Activated T-helper 9 cell treated with anti-CD3 and anti-CD28 coated beads, Interleukin-2, amount 50 U/mL, for 16 hours (primary cell): ENCODE data around the gene LRRC10.
"Not testable (repeated sequence)": the region's sequence is repeated elsewhere in the genome, so short reads cannot be mapped to it uniquely, and the experiment has no call there.

Experiments
- DNase-seq: peaks from one replicate; pipeline ENCODE4 v3.0.0-alpha.2; 2020; ENCODE audit warnings: low read depth

Gene LRRC10

GRCh38 chr12:69619050-69619449 lies 8.3 kb upstream of the LRRC10 start:
- DNase-seq = no peak

DNA sequence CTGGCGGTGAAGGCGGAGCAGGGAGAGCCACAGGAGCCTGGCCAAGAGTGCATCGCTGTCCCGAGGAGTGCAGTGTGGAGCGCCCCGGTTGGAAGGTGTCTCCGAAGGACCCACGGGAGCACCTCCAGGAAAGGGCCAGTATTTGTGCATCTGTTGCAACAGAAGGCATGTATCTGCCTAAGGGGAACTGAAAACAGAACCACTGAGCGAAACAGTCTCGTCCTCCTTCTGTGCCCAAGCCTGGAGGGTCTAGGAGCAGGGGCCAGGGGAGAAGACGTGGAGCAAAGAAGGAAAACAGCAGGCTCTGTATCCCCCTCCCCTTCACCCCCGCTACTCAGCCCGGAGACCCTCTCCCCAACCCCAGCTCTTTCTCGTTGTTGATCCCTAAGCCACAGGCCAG lies 5.3 kb upstream of the LRRC10 start:
- DNase-seq = no peak

DNA sequence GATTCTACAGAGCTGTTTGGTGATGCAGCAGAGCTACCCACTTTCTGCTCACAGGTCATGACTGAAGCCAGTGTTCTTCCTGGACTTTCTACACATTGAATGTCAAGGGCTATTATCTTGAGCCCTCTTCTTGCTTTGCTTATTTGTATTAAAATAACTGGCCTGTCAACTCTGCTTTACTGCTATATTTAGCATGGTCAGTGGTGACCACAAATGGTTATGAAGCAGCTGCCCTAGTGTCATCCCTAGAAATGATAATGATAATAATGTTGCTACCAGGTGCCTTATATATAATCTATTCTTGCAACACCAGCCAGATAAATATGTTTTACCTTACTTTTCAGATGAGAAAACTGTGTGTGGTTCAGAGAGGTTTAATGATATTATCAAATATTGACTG lies 2.6 kb upstream of the LRRC10 start:
- no peak for DNase-seq

GRCh38 chr12:69610126-69610525 lies 581 bp downstream of the LRRC10 start:
- no peak for DNase-seq

GRCh38 chr12:69608114-69608513 lies 2.6 kb downstream of the LRRC10 start:
- DNase-seq = no peak

DNA sequence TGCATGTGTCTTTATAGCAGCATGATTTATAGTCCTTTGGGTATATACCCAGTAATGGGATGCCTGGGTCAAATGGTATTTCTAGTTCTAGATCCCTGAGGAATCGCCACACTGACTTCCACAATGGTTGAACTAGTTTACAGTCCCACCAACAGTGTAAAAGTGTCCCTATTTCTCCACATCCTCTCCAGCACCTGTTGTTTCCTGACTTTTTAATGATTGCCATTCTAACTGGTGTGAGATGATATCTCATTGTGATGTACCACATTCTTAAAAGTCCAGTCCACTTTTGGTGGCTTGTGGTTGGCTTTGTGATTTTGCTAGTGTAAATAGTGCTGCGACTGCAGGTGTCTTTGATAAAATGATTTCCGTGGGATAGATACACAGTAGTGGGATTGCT lies 6.4 kb downstream of the LRRC10 start:
- not testable (repeated sequence) for DNase-seq

- not testable (repeated sequence) for DNase-seq
These were observed 7.2 kb downstream of the LRRC10 start for GRCh38 chr12:69603556-69603955.

DNA sequence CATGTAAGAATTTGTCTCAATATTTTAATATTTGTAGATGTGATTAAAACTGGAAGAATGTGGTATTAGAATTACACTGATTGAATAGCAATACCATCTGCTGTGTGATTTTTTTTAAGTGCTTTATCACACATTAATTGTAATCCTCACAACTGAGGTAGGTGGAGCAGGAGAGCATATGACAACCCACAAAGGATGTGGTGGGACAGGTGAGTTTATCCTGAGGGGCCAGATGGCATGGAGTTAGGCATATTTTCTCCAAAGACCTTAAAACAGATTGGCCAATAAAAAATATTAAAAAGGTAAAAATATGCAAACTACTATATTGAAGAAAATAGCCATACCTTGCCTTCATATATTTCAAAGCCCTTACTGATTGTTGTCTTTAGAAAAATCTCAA lies 7.8 kb downstream of the LRRC10 start:
- DNase-seq = no peak

- no peak for DNase-seq
These were observed 8.6 kb downstream of the LRRC10 start for GRCh38 chr12:69601962-69602685.

GRCh38 chr12:69600804-69601203 lies 9.9 kb downstream of the LRRC10 start:
- DNase-seq = no peak

DNA sequence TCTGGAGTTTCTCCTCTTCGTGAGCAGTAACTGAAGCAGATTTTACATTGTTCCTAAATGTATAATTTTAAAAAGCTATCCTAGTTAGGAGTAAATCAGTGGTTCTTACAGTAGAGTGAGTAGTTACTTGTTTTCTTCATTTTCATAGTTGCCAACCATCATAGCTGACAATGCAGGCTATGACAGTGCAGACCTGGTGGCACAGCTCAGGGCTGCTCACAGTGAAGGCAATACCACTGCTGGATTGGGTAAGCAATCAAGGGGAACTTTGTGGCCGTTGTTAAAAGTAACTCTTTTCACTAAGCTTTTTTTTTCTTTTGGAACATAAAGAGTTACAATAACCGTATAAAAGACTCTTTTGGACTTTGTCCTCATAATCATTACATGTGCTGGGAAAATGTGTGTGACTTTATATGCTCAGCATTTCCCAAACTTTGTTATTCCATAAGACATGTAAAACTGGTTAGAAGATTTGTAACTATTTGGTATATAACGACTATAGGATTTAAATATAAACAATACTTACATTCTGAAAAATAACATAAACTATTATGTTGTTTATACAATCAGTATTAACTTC lies 12.4 kb downstream of the LRRC10 start:
- no peak for DNase-seq

- DNase-seq = no peak
These were observed 15.0 kb downstream of the LRRC10 start for GRCh38 chr12:69595689-69596088.

- no peak for DNase-seq
These were observed 21.6 kb downstream of the LRRC10 start for GRCh38 chr12:69589082-69589481.

DNA sequence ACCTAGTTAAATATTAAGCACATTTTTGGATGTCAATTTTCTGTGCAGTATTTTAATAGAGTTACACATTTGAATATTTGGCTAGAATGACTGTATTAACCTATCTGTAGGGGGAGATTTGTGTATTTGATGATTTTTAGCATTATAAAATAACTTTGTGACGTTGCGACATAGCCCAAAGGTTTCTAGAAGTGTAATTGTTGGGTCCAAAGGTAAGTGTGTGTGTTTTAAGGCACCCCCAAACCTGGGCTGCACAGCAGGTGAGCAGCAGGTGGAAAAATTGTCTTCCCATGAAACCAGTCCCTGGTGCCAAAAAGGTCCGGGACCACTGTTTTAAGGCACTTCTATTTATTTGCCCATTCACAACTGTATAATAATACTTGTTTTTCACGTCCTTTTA lies 22.2 kb downstream of the LRRC10 start:
- DNase-seq = no peak

DNA sequence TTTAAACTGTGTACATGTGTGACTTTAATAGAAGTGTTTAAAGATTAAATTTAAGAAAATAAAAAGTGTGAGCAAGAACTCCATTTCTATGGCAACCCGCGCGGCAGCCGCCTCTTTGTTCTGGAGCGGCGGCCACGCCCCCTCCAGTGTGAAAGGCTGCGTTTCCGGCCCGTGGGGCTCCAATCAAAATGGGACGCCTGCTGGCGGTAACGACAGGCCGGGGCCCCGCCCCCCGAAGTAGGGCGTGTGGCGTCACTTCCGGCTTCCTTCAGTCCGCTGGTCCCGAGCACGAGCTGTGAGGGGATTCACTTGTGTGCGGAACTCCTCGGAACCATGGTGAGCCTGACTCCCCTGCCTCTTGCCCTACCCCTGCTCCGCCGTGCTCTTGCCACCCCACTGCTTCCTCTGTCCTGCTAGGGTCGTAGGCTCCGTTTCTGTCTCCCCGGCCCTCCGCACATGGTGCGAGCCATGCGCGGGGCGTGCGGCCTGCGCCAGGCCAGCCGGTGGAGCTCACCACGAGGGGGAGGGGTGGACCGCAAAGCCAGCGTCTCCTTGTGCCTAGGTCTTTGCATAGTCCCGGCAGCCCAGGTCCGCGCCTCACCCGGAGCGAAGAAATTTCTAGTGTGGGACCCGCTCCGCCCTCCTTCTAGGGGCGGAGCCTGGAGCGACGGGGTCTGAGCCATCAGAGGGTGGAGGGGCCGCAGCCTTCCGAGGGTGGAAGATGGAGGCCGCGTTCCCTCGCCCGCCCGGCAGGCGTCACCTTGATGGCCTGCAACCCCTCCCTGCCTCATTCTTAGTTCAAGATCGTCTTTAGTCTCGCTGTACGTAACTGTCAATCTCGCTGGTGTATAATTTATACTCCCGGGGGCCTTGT lies 25.3 kb downstream of the LRRC10 start, which contains the start of gene CCT2:
Gene CCT2, plus strand, starts transcription at position 271 of the 874 bp plus-strand sequence. Its CDS starts 63 bp downstream, at position 334.
- DNase-seq = peak; percentile 96

GRCh38 chr12:69583203-69583602 lies 27.5 kb downstream of the LRRC10 start:
- no peak for DNase-seq

GRCh38 chr12:69580074-69580473 lies 30.6 kb downstream of the LRRC10 start:
- no peak for DNase-seq

- no peak for DNase-seq
These were observed 31.7 kb downstream of the LRRC10 start for GRCh38 chr12:69579029-69579428.

GRCh38 chr12:69578283-69578682 lies 32.4 kb downstream of the LRRC10 start:
- DNase-seq = no peak

DNA sequence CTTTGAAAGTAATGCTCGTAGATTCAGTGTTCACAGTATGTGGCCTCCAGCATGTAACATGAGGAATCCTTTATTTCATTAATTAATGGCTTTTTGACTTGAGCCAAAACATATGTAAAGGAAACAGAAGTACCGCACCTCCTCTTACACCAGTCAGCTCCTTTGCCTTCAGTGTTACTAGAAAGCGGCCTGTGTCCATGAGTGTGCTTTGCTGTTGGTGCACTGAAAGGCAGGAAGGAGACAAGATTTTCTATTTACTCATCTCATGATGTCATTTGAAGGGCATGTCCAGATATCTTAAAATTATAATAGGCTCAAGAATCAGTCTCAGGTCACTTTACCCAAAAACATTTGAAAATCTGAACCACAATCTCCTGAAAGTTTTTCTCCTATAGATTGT lies 35.4 kb downstream of the LRRC10 start:
- no peak for DNase-seq

GRCh38 chr12:69570545-69571399 lies 39.9 kb downstream of the LRRC10 start:
- peak; percentile 16 for DNase-seq

DNA sequence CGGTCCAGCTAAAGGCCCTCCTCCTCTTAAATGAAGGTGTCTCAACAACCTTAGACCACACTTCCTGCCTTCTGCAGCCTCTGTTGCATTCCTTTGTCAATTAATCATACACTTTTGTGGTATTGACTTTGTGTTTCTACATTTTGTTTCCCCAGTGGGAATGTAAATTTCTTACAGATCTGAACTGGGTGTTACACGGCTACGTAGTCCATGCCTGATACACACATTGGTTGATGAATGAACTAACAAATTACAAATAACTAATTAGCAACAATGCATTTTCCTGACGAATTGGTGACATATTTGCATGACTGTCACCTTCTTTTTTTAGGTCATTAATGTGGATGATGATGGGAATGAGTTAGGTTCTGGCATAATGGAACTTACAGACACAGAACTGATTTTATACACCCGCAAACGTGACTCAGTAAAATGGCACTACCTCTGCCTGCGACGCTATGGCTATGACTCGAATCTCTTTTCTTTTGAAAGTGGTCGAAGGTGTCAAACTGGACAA lies 40.6 kb downstream of the LRRC10 start:
- no peak for DNase-seq
